Measurements from ENCODE around the gene P2RY1. TPM values are rescaled to one million over a fixed set of nuclear protein-coding genes. Genes with fewer than 3 reads are reported as not detected.
A peak's percentile ranks its signal among the peaks of the same experiment; 100 is the strongest.

The P2RY1 gene, protein sequence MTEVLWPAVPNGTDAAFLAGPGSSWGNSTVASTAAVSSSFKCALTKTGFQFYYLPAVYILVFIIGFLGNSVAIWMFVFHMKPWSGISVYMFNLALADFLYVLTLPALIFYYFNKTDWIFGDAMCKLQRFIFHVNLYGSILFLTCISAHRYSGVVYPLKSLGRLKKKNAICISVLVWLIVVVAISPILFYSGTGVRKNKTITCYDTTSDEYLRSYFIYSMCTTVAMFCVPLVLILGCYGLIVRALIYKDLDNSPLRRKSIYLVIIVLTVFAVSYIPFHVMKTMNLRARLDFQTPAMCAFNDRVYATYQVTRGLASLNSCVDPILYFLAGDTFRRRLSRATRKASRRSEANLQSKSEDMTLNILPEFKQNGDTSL
- 1 to 10 TPM in 1 of 3 donors, under 1 TPM in 2; 0.11 to 1.1 (median 0.19) TPM for polyA plus RNA-seq

- H3K4me3 Mint-ChIP-seq, result peak within 1 kb of the TSS; percentile 78 to 88 (median 86)
- H3K27ac Mint-ChIP-seq, result peak within 1 kb of the TSS in 1 of 6 donors; percentile 22
- H3K9me3 Mint-ChIP-seq, result no peaks in the 10 kb centered on the region
- H3K4me1 Mint-ChIP-seq, result peaks cover 11 to 30% of the 10 kb centered on the region in 2 donors
- peak; percentile 15 to 23 (median 20) for DNase-seq
- peaks cover 0 to 3% (median 0%) of the 10 kb centered on the region in 3 donors for H3K27me3 Mint-ChIP-seq (ENCODE audit: low read depth in 3 of 3)
- H3K36me3 Mint-ChIP-seq, result no peaks in the 10 kb centered on the region
Observed at GRCh38 chr3:152834776-152835600, at the start of gene P2RY1. Gene P2RY1, plus strand, starts transcription at chr3:152835131. Its CDS starts 652 bp downstream, at chr3:152835783.

GRCh38 chr3:152786977-152787681 lies 47.8 kb upstream of the P2RY1 start:
- no peak for DNase-seq
- Mint-ChIP-seq H3K4me1 (no peaks in the 10 kb centered on the region), H3K27ac (no peak overlapping the region), H3K9me3 (peaks cover 0 to 10% (median 0%) of the 10 kb centered on the region in 6 donors), H3K4me3 (no peak overlapping the region), H3K27me3 (ENCODE audit: low read depth in 3 of 3) (peaks cover 0 to 2% (median 0%) of the 10 kb centered on the region in 3 donors), H3K36me3 (no peaks in the 10 kb centered on the region)

DNA sequence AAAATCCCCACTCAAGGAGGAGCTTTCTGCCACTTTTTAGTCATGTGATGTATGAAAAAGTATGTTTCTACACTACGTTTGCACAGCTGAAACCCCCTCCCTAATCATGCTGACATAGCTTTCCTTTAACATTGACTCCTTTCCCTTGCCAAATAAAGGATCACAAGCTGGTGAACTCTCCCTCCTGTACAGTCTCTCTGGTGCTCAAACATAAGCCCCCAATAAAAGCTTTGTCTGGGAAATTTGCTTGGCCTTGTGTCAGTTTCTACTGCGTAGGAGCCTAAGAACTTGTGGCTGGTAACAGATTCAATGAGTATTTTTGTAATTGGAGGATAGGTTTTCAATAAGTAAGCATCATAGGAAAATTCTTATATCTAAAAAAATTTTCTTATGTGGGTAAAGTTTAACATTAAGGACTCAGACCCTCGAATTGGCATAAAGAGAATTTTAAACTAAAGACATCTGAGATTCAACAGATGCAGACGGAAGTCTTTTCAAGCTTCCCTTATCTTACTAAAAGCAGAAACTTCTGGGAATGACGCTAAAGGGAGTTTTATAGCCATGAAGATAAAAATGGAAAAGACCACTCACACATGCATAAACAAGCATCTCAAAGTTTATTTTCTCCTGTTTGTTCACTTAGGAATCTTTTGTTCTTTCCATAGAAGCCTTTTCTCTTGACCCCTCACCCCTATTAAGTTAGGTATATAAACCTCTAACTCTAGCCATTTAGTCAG lies 44.1 kb upstream of the P2RY1 start:
- Mint-ChIP-seq H3K9me3 (peaks cover 0 to 10% (median under 1%) of the 10 kb centered on the region in 6 donors), H3K4me1 (no peaks in the 10 kb centered on the region), H3K27me3 (ENCODE audit: low read depth in 3 of 3) (peaks cover 0 to 2% (median 2%) of the 10 kb centered on the region in 3 donors), H3K4me3 (no peak overlapping the region), H3K36me3 (no peaks in the 10 kb centered on the region), H3K27ac (no peak overlapping the region)
- no peak for DNase-seq

GRCh38 chr3:152793969-152794368 lies 41.0 kb upstream of the P2RY1 start:
- peaks cover 0 to 8% (median under 1%) of the 10 kb centered on the region in 6 donors for H3K9me3 Mint-ChIP-seq
- H3K4me3 Mint-ChIP-seq, result no peak overlapping the region
- peaks cover 0 to 2% (median 0%) of the 10 kb centered on the region in 3 donors for H3K27me3 Mint-ChIP-seq (ENCODE audit: low read depth in 3 of 3)

DNA sequence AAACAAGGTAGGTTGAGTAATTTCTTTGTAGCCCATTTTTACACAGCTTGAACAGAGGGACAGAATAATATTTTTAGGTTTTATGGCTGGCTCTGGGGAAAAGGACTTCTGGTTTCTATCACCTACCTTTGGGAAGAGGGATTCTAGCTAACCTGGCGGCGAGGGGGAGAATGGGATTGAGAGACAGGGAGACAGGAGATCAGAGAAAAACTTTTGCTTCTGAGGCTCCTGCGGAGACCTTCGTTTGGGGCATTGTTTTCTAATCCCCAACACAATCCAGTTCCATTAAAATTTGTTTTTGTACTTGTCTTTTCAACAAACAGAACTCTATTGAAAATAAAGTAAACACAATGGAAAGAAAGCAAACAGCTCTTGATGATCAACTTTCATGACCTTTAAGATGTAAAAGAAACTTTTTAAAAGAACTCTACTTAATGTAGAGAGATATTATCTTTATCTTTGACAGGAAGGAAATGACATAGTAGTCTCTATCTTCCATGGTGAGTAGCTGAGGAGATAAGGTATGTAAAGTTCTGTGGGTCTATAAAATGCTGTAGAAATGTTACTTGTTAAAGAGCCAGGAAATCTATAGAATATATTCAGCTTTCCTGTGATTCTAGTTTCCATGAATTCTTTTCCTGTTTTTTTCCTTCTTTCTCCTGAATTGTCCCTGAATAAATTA lies 37.0 kb upstream of the P2RY1 start:
- Mint-ChIP-seq H3K9me3 (peaks cover 0 to 2% (median 0%) of the 10 kb centered on the region in 6 donors), H3K4me3 (no peak overlapping the region), H3K4me1 (peaks cover 0 to 8% of the 10 kb centered on the region in 2 donors), H3K27ac (no peak overlapping the region), H3K36me3 (no peaks in the 10 kb centered on the region), H3K27me3 (ENCODE audit: low read depth in 3 of 3) (peaks cover 0 to 2% (median 0%) of the 10 kb centered on the region in 3 donors)
- no peak for DNase-seq

More at GRCh38 chr3:152793969-152794368, 41.0 kb upstream of the P2RY1 start:
- Mint-ChIP-seq H3K27ac (no peak overlapping the region), H3K4me1 (peaks cover 0 to 8% of the 10 kb centered on the region in 2 donors), H3K36me3 (no peaks in the 10 kb centered on the region)
- no peak for DNase-seq

DNA sequence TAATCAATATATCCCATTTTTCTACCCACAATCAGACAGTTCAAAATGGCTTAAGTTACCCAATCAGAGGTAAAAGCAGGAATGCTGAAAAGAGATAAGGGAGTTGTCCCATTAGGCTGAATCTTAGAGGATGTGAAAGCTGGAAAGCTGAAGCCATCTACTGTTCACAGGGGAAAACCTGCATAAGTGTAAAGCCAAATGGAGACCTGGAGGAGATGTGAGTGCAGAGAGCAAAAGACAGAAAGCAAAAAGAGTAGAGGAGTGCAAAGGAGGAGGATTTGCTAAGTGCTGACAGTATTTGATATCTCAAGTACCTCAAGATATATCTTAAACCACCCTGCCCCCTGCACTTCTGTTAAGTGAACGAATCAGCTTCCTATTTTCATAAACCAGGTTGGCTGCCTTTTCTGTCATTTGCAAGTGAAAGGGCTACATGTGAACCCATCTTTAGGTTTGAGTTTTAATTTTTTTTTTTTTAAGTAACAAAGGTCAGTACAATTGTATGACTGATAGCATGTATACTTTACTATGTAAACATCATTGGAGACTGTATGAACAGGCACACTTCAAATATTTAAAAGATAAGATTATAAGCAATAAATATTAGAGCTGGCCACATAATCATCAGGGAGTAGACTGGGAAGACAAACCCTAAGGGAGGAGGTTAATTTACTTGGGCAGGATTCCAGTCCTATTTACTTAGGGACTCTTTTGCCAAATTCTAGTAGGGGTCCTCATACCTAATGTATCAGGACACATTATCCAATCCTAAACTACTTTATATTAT lies 22.8 kb upstream of the P2RY1 start:
- Mint-ChIP-seq H3K36me3 (no peaks in the 10 kb centered on the region), H3K27me3 (ENCODE audit: low read depth in 3 of 3) (peaks cover 0 to 4% (median 0%) of the 10 kb centered on the region in 3 donors), H3K4me3 (no peak overlapping the region), H3K4me1 (no peaks in the 10 kb centered on the region), H3K27ac (no peak overlapping the region), H3K9me3 (peaks cover 0 to 4% (median 0%) of the 10 kb centered on the region in 6 donors)
- no peak for DNase-seq

- H3K4me1 Mint-ChIP-seq, result no peaks in the 10 kb centered on the region
- H3K27ac Mint-ChIP-seq, result no peak overlapping the region
- no peaks in the 10 kb centered on the region for H3K36me3 Mint-ChIP-seq
- no peak overlapping the region for H3K4me3 Mint-ChIP-seq
- no peak for DNase-seq
- H3K27me3 Mint-ChIP-seq (ENCODE audit: low read depth in 3 of 3), result peaks cover 0 to 4% (median 1%) of the 10 kb centered on the region in 3 donors
- H3K9me3 Mint-ChIP-seq, result peaks cover 0 to 2% (median 0%) of the 10 kb centered on the region in 6 donors
Observed at GRCh38 chr3:152817400-152817799, 17.5 kb upstream of the P2RY1 start.

GRCh38 chr3:152818027-152818426 lies 16.9 kb upstream of the P2RY1 start:
- no peaks in the 10 kb centered on the region for H3K36me3 Mint-ChIP-seq
- H3K27me3 Mint-ChIP-seq (ENCODE audit: low read depth in 3 of 3), result peaks cover 0 to 4% (median 1%) of the 10 kb centered on the region in 3 donors
- H3K9me3 Mint-ChIP-seq, result peaks cover 0 to 2% (median 0%) of the 10 kb centered on the region in 6 donors
- no peaks in the 10 kb centered on the region for H3K4me1 Mint-ChIP-seq
- no peak overlapping the region for H3K27ac Mint-ChIP-seq
- no peak overlapping the region for H3K4me3 Mint-ChIP-seq
- DNase-seq, result no peak

GRCh38 chr3:152823173-152823572 lies 11.8 kb upstream of the P2RY1 start:
- no peaks in the 10 kb centered on the region for H3K36me3 Mint-ChIP-seq
- H3K27ac Mint-ChIP-seq, result no peak overlapping the region
- H3K4me1 Mint-ChIP-seq, result no peaks in the 10 kb centered on the region
- no peaks in the 10 kb centered on the region for H3K27me3 Mint-ChIP-seq (ENCODE audit: low read depth in 3 of 3)
- DNase-seq, result no peak
- H3K4me3 Mint-ChIP-seq, result no peak overlapping the region
- no peaks in the 10 kb centered on the region for H3K9me3 Mint-ChIP-seq

- Mint-ChIP-seq H3K9me3 (no peaks in the 10 kb centered on the region), H3K27ac (no peak overlapping the region), H3K27me3 (ENCODE audit: low read depth in 3 of 3) (no peaks in the 10 kb centered on the region), H3K4me1 (no peaks in the 10 kb centered on the region), H3K36me3 (no peaks in the 10 kb centered on the region), H3K4me3 (no peak overlapping the region)
- DNase-seq, result no peak
Observed at GRCh38 chr3:152823781-152824180, 11.2 kb upstream of the P2RY1 start.

GRCh38 chr3:152825566-152825965 lies 9.4 kb upstream of the P2RY1 start:
- Mint-ChIP-seq H3K36me3 (no peaks in the 10 kb centered on the region), H3K9me3 (no peaks in the 10 kb centered on the region), H3K27me3 (ENCODE audit: low read depth in 3 of 3) (no peaks in the 10 kb centered on the region), H3K4me1 (no peaks in the 10 kb centered on the region), H3K27ac (no peak overlapping the region), H3K4me3 (no peak overlapping the region)
- no peak for DNase-seq

- Mint-ChIP-seq H3K27me3 (ENCODE audit: low read depth in 3 of 3) (no peaks in the 10 kb centered on the region), H3K36me3 (no peaks in the 10 kb centered on the region)
Observed at GRCh38 chr3:152826476-152826875, 8.5 kb upstream of the P2RY1 start.

More at GRCh38 chr3:152826476-152826875, 8.5 kb upstream of the P2RY1 start:
- no peak overlapping the region for H3K27ac Mint-ChIP-seq
- no peaks in the 10 kb centered on the region for H3K9me3 Mint-ChIP-seq
- DNase-seq, result no peak
- H3K4me3 Mint-ChIP-seq, result no peak overlapping the region
- no peaks in the 10 kb centered on the region for H3K4me1 Mint-ChIP-seq
